Measurements from ENCODE around the gene EPHB1.

The EPHB1 gene

GRCh38 chr3:134974624-134975023 is 179.6 kb downstream of the EPHB1 start:
- Histone ChIP-seq H3K36me3 (ENCODE audit: control insufficient read depth, insufficient read depth, low read length) (no peaks in the 10 kb centered on the region), H3K4me3 (ENCODE audit: low read depth, low read length) (no peak overlapping the region), H3K9ac (ENCODE audit: low read depth, low read length) (no peak overlapping the region), H3K27me3 (ENCODE audit: control insufficient read depth, insufficient read depth, low read length) (no peaks in the 10 kb centered on the region), H3K27ac (ENCODE audit: low read depth, low read length) (no peak overlapping the region), H3K4me1 (ENCODE audit: control insufficient read depth, insufficient read depth, low read length) (no peaks in the 10 kb centered on the region), H3K9me3 (ENCODE audit: control insufficient read depth, insufficient read depth, low read length) (no peaks in the 10 kb centered on the region)

- no peak overlapping the region for H3K4me3 ChIP-seq (ENCODE audit: low read depth, low read length)
- no peak overlapping the region for H3K27ac ChIP-seq (ENCODE audit: low read depth, low read length)
- no peak overlapping the region for H3K9ac ChIP-seq (ENCODE audit: low read depth, low read length)
- no peaks in the 10 kb centered on the region for H3K4me1 ChIP-seq (ENCODE audit: control insufficient read depth, insufficient read depth, low read length)
- H3K9me3 ChIP-seq (ENCODE audit: control insufficient read depth, insufficient read depth, low read length), result no peaks in the 10 kb centered on the region
- no peaks in the 10 kb centered on the region for H3K27me3 ChIP-seq (ENCODE audit: control insufficient read depth, insufficient read depth, low read length)
- no peaks in the 10 kb centered on the region for H3K36me3 ChIP-seq (ENCODE audit: control insufficient read depth, insufficient read depth, low read length)
Observed at GRCh38 chr3:134976948-134977347, 181.9 kb downstream of the EPHB1 start.

- H3K27ac ChIP-seq (ENCODE audit: low read depth, low read length), result no peak overlapping the region
- no peak overlapping the region for H3K4me3 ChIP-seq (ENCODE audit: low read depth, low read length)
- H3K9me3 ChIP-seq (ENCODE audit: control insufficient read depth, insufficient read depth, low read length), result no peaks in the 10 kb centered on the region
- H3K27me3 ChIP-seq (ENCODE audit: control insufficient read depth, insufficient read depth, low read length), result no peaks in the 10 kb centered on the region
- no peak overlapping the region for H3K9ac ChIP-seq (ENCODE audit: low read depth, low read length)
- H3K36me3 ChIP-seq (ENCODE audit: control insufficient read depth, insufficient read depth, low read length), result no peaks in the 10 kb centered on the region
- no peaks in the 10 kb centered on the region for H3K4me1 ChIP-seq (ENCODE audit: control insufficient read depth, insufficient read depth, low read length)
Observed at GRCh38 chr3:134978658-134979057, 183.6 kb downstream of the EPHB1 start.

- H3K27me3 ChIP-seq (ENCODE audit: control insufficient read depth, insufficient read depth, low read length), result no peaks in the 10 kb centered on the region
- no peaks in the 10 kb centered on the region for H3K9me3 ChIP-seq (ENCODE audit: control insufficient read depth, insufficient read depth, low read length)
- H3K4me1 ChIP-seq (ENCODE audit: control insufficient read depth, insufficient read depth, low read length), result peaks cover 2% of the 10 kb centered on the region
- no peak overlapping the region for H3K4me3 ChIP-seq (ENCODE audit: low read depth, low read length)
- H3K36me3 ChIP-seq (ENCODE audit: control insufficient read depth, insufficient read depth, low read length), result no peaks in the 10 kb centered on the region
- H3K27ac ChIP-seq (ENCODE audit: low read depth, low read length), result no peak overlapping the region
- H3K9ac ChIP-seq (ENCODE audit: low read depth, low read length), result no peak overlapping the region
Observed at GRCh38 chr3:134985864-134986715, 191.0 kb downstream of the EPHB1 start.

- Histone ChIP-seq H3K4me1 (ENCODE audit: control insufficient read depth, insufficient read depth, low read length) (peaks cover 17% of the 10 kb centered on the region), H3K27me3 (ENCODE audit: control insufficient read depth, insufficient read depth, low read length) (no peaks in the 10 kb centered on the region)
Observed at GRCh38 chr3:134988666-134989065, 193.6 kb downstream of the EPHB1 start.

GRCh38 chr3:134991003-134991402 is 195.9 kb downstream of the EPHB1 start:
- Histone ChIP-seq H3K4me1 (ENCODE audit: control insufficient read depth, insufficient read depth, low read length) (peaks cover 17% of the 10 kb centered on the region), H3K27me3 (ENCODE audit: control insufficient read depth, insufficient read depth, low read length) (no peaks in the 10 kb centered on the region), H3K4me3 (ENCODE audit: low read depth, low read length) (no peak overlapping the region), H3K36me3 (ENCODE audit: control insufficient read depth, insufficient read depth, low read length) (no peaks in the 10 kb centered on the region), H3K9me3 (ENCODE audit: control insufficient read depth, insufficient read depth, low read length) (no peaks in the 10 kb centered on the region), H3K27ac (ENCODE audit: low read depth, low read length) (no peak overlapping the region), H3K9ac (ENCODE audit: low read depth, low read length) (no peak overlapping the region)

More at GRCh38 chr3:134988666-134989065, 193.6 kb downstream of the EPHB1 start:
- no peaks in the 10 kb centered on the region for H3K9me3 ChIP-seq (ENCODE audit: control insufficient read depth, insufficient read depth, low read length)
- no peak overlapping the region for H3K9ac ChIP-seq (ENCODE audit: low read depth, low read length)
- H3K27ac ChIP-seq (ENCODE audit: low read depth, low read length), result no peak overlapping the region
- H3K36me3 ChIP-seq (ENCODE audit: control insufficient read depth, insufficient read depth, low read length), result no peaks in the 10 kb centered on the region
- no peak overlapping the region for H3K4me3 ChIP-seq (ENCODE audit: low read depth, low read length)

GRCh38 chr3:134991472-134992010 is 196.5 kb downstream of the EPHB1 start:
- H3K27ac ChIP-seq (ENCODE audit: low read depth, low read length), result no peak overlapping the region
- H3K9me3 ChIP-seq (ENCODE audit: control insufficient read depth, insufficient read depth, low read length), result no peaks in the 10 kb centered on the region
- no peak overlapping the region for H3K9ac ChIP-seq (ENCODE audit: low read depth, low read length)
- H3K27me3 ChIP-seq (ENCODE audit: control insufficient read depth, insufficient read depth, low read length), result no peaks in the 10 kb centered on the region
- H3K36me3 ChIP-seq (ENCODE audit: control insufficient read depth, insufficient read depth, low read length), result no peaks in the 10 kb centered on the region
- no peak overlapping the region for H3K4me3 ChIP-seq (ENCODE audit: low read depth, low read length)
- peaks cover 17% of the 10 kb centered on the region for H3K4me1 ChIP-seq (ENCODE audit: control insufficient read depth, insufficient read depth, low read length)

- Histone ChIP-seq H3K4me3 (ENCODE audit: low read depth, low read length) (no peak overlapping the region), H3K9ac (ENCODE audit: low read depth, low read length) (no peak overlapping the region), H3K9me3 (ENCODE audit: control insufficient read depth, insufficient read depth, low read length) (no peaks in the 10 kb centered on the region), H3K36me3 (ENCODE audit: control insufficient read depth, insufficient read depth, low read length) (no peaks in the 10 kb centered on the region), H3K27ac (ENCODE audit: low read depth, low read length) (no peak overlapping the region), H3K4me1 (ENCODE audit: control insufficient read depth, insufficient read depth, low read length) (peaks cover 17% of the 10 kb centered on the region), H3K27me3 (ENCODE audit: control insufficient read depth, insufficient read depth, low read length) (no peaks in the 10 kb centered on the region)
Observed at GRCh38 chr3:134992180-134992579, 197.1 kb downstream of the EPHB1 start.

- Histone ChIP-seq H3K9me3 (ENCODE audit: control insufficient read depth, insufficient read depth, low read length) (no peaks in the 10 kb centered on the region), H3K27ac (ENCODE audit: low read depth, low read length) (no peak overlapping the region), H3K4me3 (ENCODE audit: low read depth, low read length) (no peak overlapping the region), H3K4me1 (ENCODE audit: control insufficient read depth, insufficient read depth, low read length) (peaks cover 17% of the 10 kb centered on the region), H3K27me3 (ENCODE audit: control insufficient read depth, insufficient read depth, low read length) (no peaks in the 10 kb centered on the region), H3K9ac (ENCODE audit: low read depth, low read length) (no peak overlapping the region), H3K36me3 (ENCODE audit: control insufficient read depth, insufficient read depth, low read length) (no peaks in the 10 kb centered on the region)
Observed at GRCh38 chr3:134992586-134992985, 197.5 kb downstream of the EPHB1 start.

GRCh38 chr3:134993011-134993410 is 198.0 kb downstream of the EPHB1 start:
- Histone ChIP-seq H3K27ac (ENCODE audit: low read depth, low read length) (no peak overlapping the region), H3K4me3 (ENCODE audit: low read depth, low read length) (no peak overlapping the region), H3K27me3 (ENCODE audit: control insufficient read depth, insufficient read depth, low read length) (no peaks in the 10 kb centered on the region), H3K9me3 (ENCODE audit: control insufficient read depth, insufficient read depth, low read length) (no peaks in the 10 kb centered on the region), H3K4me1 (ENCODE audit: control insufficient read depth, insufficient read depth, low read length) (peaks cover 17% of the 10 kb centered on the region), H3K9ac (ENCODE audit: low read depth, low read length) (no peak overlapping the region), H3K36me3 (ENCODE audit: control insufficient read depth, insufficient read depth, low read length) (no peaks in the 10 kb centered on the region)

- no peaks in the 10 kb centered on the region for H3K9me3 ChIP-seq (ENCODE audit: control insufficient read depth, insufficient read depth, low read length)
- no peak overlapping the region for H3K4me3 ChIP-seq (ENCODE audit: low read depth, low read length)
- H3K36me3 ChIP-seq (ENCODE audit: control insufficient read depth, insufficient read depth, low read length), result no peaks in the 10 kb centered on the region
- H3K27ac ChIP-seq (ENCODE audit: low read depth, low read length), result no peak overlapping the region
- no peak overlapping the region for H3K9ac ChIP-seq (ENCODE audit: low read depth, low read length)
- no peaks in the 10 kb centered on the region for H3K27me3 ChIP-seq (ENCODE audit: control insufficient read depth, insufficient read depth, low read length)
- H3K4me1 ChIP-seq (ENCODE audit: control insufficient read depth, insufficient read depth, low read length), result no peaks in the 10 kb centered on the region
Observed at GRCh38 chr3:134998158-134998557, 203.1 kb downstream of the EPHB1 start.
